ENCODE data around the gene TLR9. TPM values are rescaled to one million over a fixed set of nuclear protein-coding genes. Genes with fewer than 3 reads are reported as not detected.

TLR9 gene
- total RNA-seq, 2 experiments from 2014 or later = 0.59 to 0.90 TPM

DNA sequence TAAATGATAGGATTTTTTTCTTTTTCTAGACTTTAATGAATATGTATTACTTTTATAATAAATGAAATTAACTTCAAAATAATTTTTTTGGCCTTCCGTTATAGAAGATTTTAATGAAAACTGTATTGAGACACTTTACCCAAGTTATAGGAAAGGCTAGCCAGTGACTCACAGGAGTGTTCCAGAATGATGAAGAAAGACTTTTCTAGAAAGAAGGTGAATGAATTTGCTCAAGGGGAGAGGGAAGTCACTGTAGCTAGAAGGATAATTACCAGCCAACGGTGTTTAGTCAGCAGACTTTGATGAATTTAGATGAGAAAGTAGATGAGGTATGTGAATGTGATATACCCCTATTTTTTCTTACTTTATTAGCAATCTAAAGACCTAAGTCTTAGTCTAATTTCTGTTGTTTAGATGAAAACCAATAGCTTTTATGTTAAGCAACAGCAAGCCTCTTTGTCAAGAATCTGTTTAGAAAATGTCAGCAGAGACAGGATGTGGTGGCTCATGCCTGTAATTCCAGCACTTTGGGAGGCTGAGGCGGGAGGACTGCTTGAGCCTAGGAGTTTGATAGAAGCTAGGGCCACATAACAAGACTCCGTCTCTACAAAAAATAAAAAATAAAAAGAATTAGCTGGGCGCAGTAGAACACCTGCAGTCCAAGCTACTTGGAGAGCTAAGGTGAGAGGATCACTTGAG lies 24.3 kb downstream of the TLR9 start:
- Mint-ChIP-seq H3K36me3 (peaks cover 61% of the 10 kb centered on the region), H3K4me3 (no peak overlapping the region), H3K9me3 (no peaks in the 10 kb centered on the region), H3K27me3 (no peaks in the 10 kb centered on the region), H3K4me1 (ENCODE audit: low read depth) (peaks cover 65% of the 10 kb centered on the region), H3K27ac (peak overlapping the region; percentile 74)
- ChIA-PET CTCF (interaction anchor here (1.0 to 11.0 kb wide), 4 partner anchors 20 to 162 kb away, joined by 3 to 76 read pairs (median 4); no protein-coding TSS in a partner anchor), POLR2A (interaction anchor here (0.6 kb wide), 1 partner anchor 222 kb away, joined by 3 read pairs; no protein-coding TSS in a partner anchor)
- no peak for DNase-seq
- intact Hi-C loops (cut with micrococcal nuclease) = no loop called here

DNA sequence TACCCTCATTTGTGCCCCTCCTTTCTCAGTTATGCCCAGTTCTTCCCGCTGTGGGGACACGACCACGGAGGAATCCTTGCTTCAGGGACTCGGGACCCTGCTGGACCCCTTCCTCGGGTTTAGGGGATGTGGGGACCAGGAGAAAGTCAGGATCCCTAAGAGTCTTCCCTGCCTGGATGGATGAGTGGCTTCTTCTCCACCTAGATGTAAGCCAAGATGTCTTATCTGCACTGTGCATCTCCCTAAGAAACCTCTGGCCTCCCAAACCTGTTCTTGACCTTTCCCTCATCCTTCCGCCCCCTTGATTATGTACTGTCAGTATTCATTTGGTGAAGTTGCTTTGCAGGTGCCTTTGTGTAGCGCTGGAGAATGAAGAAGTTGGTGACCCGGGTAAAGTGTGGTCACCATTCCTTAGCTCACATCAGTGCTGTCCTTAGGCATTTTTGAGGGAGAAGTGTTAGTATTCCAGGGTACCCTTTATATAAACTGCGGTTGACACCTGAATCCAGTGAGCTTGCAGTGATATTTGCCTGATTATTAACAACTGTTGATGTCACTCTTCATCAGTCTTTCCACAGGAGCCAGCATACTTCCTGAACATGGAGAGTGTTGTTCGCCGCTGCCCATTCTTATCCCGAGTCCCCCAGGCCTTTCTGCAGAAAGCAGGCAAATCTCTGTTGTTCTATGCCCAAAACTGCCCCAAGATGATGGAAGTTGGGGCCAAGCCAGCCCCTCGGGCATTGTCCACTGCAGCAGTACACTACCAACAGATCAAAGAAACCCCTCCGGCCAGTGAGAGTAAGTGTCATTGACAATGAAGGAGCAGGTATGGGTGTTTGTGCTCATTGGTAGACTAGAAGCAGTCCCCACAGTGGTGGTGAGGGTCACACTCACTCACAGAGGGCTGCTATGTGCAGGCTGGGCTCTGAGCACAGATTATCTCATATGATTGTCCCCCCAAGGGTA lies 26.5 kb downstream of the TLR9 start:
- peak overlapping the region; percentile 81 for H3K27ac Mint-ChIP-seq
- no peak for DNase-seq
- POLR2A ChIA-PET = no interaction called here
- no peaks in the 10 kb centered on the region for H3K27me3 Mint-ChIP-seq
- H3K36me3 Mint-ChIP-seq = peaks cover 42% of the 10 kb centered on the region
- H3K4me3 Mint-ChIP-seq = peak overlapping the region; percentile 98
- CTCF ChIA-PET = interaction anchor here (0.7 to 1.1 kb wide), 2 partner anchors 19 to 75 kb away, joined by 3 read pairs; no protein-coding TSS in a partner anchor
- peaks cover 51% of the 10 kb centered on the region for H3K4me1 Mint-ChIP-seq (ENCODE audit: low read depth)
- intact Hi-C loops (cut with micrococcal nuclease) = loop anchor here (1.0 kb wide), 2 partner anchors 21 to 45 kb away; partner anchors contain the start of gene POC1A
- no peaks in the 10 kb centered on the region for H3K9me3 Mint-ChIP-seq

DNA sequence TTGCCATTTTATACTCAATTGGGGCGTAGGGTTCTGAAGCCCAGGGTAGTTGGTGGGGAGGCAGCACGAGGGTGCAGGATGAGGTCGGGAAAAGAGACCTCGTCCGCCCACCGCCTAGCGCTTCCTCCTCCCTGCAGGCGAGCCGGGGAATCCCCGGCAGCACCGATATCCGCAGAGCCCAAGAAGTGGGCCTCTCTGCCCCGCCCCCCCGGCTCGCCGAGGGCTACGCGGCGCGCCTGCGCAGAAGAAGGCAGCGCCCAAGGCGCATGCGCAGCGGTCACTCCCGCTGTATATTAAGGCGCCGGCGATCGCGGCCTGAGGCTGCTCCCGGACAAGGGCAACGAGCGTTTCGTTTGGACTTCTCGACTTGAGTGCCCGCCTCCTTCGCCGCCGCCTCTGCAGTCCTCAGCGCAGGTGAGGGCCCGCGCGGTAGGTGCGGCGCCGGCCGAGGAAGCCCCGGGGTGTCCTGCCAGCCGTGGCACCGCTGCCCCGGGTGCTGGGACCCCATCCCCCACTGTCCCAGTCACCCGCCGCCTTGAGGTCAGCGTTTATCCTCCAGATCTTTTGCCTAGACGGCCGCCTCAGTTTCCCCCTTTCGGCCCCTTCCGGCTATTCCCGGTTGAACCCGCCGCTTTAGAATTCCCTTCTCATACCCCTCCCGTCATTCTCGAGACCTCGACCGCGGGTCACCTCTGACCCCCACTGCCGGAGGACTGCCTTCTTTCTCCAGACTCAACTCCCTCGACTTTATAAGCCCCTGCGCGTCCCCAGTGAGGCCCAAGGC lies 27.4 kb downstream of the TLR9 start, which contains the start of gene ALAS1:
TSS of gene ALAS1 (plus strand) at position 319 of the 784 bp plus-strand sequence. CDS start 1,082 bp downstream, outside the sequence.
- Mint-ChIP-seq H3K36me3 (peaks cover 35% of the 10 kb centered on the region), H3K4me3 (peak within 1 kb of the TSS; percentile 98), H3K27me3 (no peaks in the 10 kb centered on the region), H3K4me1 (ENCODE audit: low read depth) (peaks cover 46% of the 10 kb centered on the region), H3K27ac (peak within 1 kb of the TSS; percentile 81), H3K9me3 (no peaks in the 10 kb centered on the region)
- intact Hi-C loops (cut with micrococcal nuclease) = loop anchor here (1.0 kb wide), 2 partner anchors 22 to 44 kb away; partner anchors contain the start of gene POC1A
- ChIA-PET POLR2A (interaction anchor here (1.1 kb wide), 1 partner anchor 13 kb away, joined by 3 read pairs; no protein-coding TSS in a partner anchor), CTCF (interaction anchor here (1.5 kb wide), 1 partner anchor 19 kb away, joined by 3 read pairs; no protein-coding TSS in a partner anchor)
- DNase-seq = peak; percentile 97

DNA sequence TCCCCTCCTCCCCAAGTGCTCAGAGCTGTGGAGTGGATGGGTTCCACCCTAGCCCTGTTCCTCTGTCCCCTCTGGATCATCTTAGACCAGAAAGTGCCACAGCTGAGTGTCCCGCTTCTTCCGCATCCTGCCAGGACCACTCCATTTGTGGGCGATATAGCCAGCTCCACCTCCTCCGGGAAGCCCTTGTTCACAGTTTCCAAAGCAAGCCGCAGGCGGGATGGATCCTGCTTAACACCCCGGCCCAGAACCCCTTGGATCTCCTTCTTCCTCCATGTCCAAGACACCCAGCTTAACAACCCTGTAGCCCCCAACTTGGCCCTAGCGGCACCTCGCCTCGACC lies 28.0 kb downstream of the TLR9 start:
- peak overlapping the region; percentile 98 for H3K4me3 Mint-ChIP-seq
- H3K36me3 Mint-ChIP-seq = peaks cover 29% of the 10 kb centered on the region
- H3K4me1 Mint-ChIP-seq (ENCODE audit: low read depth) = peaks cover 44% of the 10 kb centered on the region
- H3K27ac Mint-ChIP-seq = peak overlapping the region; percentile 81
- no peaks in the 10 kb centered on the region for H3K9me3 Mint-ChIP-seq
- intact Hi-C loops (cut with micrococcal nuclease) = no loop called here
- ChIA-PET CTCF (interaction anchor here (0.7 to 1.5 kb wide), 3 partner anchors 20 to 43 kb away, joined by 3 read pairs; partner anchors contain the start of gene POC1A), POLR2A (interaction anchor here (1.1 kb wide), 1 partner anchor 14 kb away, joined by 3 read pairs; no protein-coding TSS in a partner anchor)
- H3K27me3 Mint-ChIP-seq = no peaks in the 10 kb centered on the region
- no peak for DNase-seq

DNA sequence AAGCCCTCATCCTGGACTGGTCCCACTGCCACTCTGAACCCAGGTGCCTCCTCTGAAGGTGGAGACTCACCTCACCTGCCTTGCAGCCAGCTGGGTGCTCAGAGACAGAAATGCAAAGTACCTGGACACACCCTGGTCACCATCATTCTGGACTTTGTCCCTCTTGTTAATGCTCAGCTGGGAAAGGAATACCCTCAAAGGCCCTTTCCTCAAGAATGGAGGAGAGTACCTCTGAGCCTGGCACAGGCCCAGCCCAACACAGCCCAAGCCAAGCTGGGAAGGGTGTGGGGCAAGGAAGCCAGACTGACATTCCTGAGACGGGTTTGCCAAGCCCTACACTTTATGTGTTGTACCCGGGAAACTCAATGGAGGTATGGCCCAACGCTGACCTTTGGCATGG lies 28.5 kb downstream of the TLR9 start:
- ChIA-PET CTCF (interaction anchor here (0.7 to 1.5 kb wide), 5 partner anchors 20 to 196 kb away, joined by 3 to 4 read pairs (median 3); partner anchors contain the start of gene POC1A), POLR2A (interaction anchor here (1.1 kb wide), 1 partner anchor 14 kb away, joined by 3 read pairs; no protein-coding TSS in a partner anchor)
- H3K27ac Mint-ChIP-seq = peak overlapping the region; percentile 81
- peaks cover 25% of the 10 kb centered on the region for H3K36me3 Mint-ChIP-seq
- H3K4me3 Mint-ChIP-seq = no peak overlapping the region
- H3K9me3 Mint-ChIP-seq = no peaks in the 10 kb centered on the region
- intact Hi-C loops (cut with micrococcal nuclease) = no loop called here
- peaks cover 40% of the 10 kb centered on the region for H3K4me1 Mint-ChIP-seq (ENCODE audit: low read depth)
- no peaks in the 10 kb centered on the region for H3K27me3 Mint-ChIP-seq
- no peak for DNase-seq

DNA sequence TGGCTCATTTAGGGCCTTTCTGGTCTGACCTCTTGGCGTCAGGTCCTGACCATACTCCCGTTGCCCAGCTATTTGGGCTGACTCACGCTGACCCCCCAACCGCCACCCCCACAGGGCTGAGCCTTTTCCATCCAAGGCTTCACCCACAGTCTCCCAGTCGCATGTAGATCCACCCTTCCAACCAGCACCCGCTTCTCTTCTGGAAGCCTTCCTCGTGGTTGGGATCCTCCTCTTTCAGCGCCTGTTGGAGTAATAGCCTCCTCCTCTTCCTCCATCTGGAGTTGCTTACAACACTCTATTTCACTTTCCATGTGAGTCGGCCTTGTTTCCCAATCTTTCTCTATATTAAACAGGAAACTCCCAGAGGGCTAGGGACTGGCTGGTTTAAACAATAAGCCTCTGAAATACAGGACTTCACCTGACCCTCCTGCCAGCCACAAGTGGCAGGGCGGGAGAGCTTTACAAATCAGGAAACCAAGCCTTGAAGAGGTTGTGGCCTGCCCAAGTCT lies 29.6 kb downstream of the TLR9 start:
- no peak for DNase-seq
- CTCF ChIA-PET = interaction anchor here (0.7 to 1.0 kb wide), 2 partner anchors 36 to 143 kb away, joined by 4 read pairs; no protein-coding TSS in a partner anchor
- POLR2A ChIA-PET = no interaction called here
- Mint-ChIP-seq H3K9me3 (no peaks in the 10 kb centered on the region), H3K27ac (no peak overlapping the region), H3K4me3 (no peak overlapping the region), H3K36me3 (peaks cover 15% of the 10 kb centered on the region), H3K4me1 (ENCODE audit: low read depth) (peaks cover 29% of the 10 kb centered on the region), H3K27me3 (no peaks in the 10 kb centered on the region)
- intact Hi-C loops (cut with micrococcal nuclease) = no loop called here

DNA sequence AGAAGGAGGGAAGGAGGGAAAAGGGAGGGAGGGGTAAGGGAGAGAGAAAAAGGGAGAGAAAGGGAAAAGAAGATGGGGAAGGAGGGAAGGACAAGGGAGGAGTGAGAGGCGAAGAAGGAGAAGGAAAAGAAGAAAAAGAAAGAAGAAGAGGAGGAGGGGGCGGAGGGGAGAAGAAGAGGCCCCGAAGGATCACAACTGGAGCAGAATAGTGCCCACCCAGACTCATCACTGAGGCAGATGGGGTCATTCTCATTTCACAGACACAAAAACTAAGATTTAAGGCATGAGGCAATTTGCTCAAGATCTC lies 30.2 kb downstream of the TLR9 start:
- Mint-ChIP-seq H3K36me3 (peaks cover 12% of the 10 kb centered on the region), H3K4me1 (ENCODE audit: low read depth) (peaks cover 26% of the 10 kb centered on the region), H3K27me3 (no peaks in the 10 kb centered on the region), H3K4me3 (no peak overlapping the region), H3K27ac (no peak overlapping the region), H3K9me3 (no peaks in the 10 kb centered on the region)
- no peak for DNase-seq
- CTCF ChIA-PET = interaction anchor here (1.0 kb wide), 1 partner anchor 144 kb away, joined by 4 read pairs; no protein-coding TSS in a partner anchor
- intact Hi-C loops (cut with micrococcal nuclease) = no loop called here
- POLR2A ChIA-PET = no interaction called here

DNA sequence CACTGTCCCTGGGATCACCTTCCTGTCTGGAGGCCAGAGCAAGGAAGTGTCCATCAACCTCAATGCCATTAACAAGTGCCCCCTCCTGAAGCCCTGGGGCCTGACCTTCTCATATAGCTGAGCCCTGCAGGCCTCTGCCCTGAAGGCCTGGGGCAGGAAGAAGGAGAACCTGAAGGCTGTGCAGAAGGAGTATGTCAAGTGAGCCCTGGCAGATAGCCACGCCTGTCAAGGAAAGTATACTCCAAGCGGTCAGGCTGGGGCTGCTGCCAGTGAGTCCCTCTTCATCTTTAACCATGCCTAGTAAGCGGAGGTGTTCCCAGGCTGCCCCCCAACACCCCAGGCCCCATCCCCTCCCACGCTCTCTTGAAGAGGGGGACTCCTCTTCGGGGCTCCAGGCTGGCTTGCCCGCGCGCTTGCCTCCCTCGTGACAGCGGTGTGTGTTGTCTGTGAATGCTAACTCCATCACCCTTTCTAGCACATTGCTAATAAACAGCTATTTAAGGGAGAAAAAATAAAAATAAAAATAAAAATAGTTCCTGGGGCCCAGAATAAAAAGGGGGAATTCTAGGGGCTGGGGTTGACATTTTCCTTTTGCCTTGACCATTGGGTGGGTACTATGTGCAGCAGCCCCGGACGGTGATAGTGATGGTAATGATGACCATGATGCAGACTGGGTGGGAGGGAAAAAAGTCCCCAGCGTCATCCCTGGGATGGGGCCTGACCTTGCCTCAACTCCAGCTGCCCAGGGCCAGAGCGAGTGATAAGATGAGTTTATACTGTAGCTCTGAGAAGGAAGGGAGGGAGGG lies 30.8 kb downstream of the TLR9 start:
- DNase-seq = no peak
- ChIA-PET CTCF (no interaction called here), POLR2A (no interaction called here)
- Mint-ChIP-seq H3K9me3 (no peaks in the 10 kb centered on the region), H3K4me1 (ENCODE audit: low read depth) (peaks cover 23% of the 10 kb centered on the region), H3K36me3 (peaks cover 9% of the 10 kb centered on the region), H3K4me3 (no peak overlapping the region), H3K27me3 (no peaks in the 10 kb centered on the region), H3K27ac (no peak overlapping the region)
- intact Hi-C loops (cut with micrococcal nuclease) = no loop called here

DNA sequence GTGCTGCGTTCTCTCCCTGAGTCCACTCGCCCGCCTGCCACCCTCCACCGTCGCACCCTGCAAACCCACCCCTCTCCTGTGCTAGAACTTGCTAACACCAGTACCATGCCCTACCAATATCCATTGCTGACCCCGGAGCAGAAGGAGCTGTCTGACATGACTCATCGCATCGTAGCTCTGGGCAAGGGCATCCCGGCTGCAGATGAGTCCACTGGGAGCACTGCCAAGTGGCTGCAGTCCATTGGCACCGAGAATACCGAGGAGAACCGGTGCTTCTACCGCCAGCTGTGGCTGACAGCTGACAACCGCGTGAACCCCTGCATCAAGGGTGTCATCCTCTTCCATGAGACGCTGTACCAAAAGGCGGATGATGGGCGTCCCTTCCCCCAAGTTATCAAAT lies 32.4 kb downstream of the TLR9 start:
- Mint-ChIP-seq H3K4me3 (no peak overlapping the region), H3K27ac (no peak overlapping the region), H3K4me1 (ENCODE audit: low read depth) (peaks cover 14% of the 10 kb centered on the region), H3K36me3 (no peaks in the 10 kb centered on the region), H3K9me3 (no peaks in the 10 kb centered on the region), H3K27me3 (no peaks in the 10 kb centered on the region)
- intact Hi-C loops (cut with micrococcal nuclease) = no loop called here
- ChIA-PET CTCF (interaction anchor here (1.3 kb wide), 1 partner anchor 70 kb away, joined by 4 read pairs; no protein-coding TSS in a partner anchor), POLR2A (interaction anchor here (0.6 kb wide), 1 partner anchor 10 kb away, joined by 3 read pairs; no protein-coding TSS in a partner anchor)
- DNase-seq = no peak

DNA sequence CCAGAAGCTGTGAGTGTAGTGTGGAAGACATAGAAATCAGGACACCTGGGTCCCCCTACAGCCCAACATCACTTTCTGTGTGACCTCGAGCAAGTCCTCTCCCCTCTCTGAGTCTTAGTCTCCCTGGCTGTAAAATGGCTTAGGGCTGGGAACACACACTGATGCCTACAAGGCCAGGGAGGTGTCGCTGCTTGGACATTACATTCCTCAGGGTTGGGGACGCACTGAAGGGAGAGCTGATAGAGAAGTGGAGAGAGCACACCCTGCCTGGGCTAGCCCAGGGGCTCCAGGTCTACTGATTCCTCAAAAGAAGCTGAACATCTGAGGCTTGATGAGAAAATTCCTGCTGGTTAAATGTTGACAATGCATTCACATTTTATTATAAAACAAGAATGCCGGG lies 33.8 kb downstream of the TLR9 start:
- no peaks in the 10 kb centered on the region for H3K27me3 Mint-ChIP-seq
- no peaks in the 10 kb centered on the region for H3K36me3 Mint-ChIP-seq
- POLR2A ChIA-PET = no interaction called here
- peaks cover 6% of the 10 kb centered on the region for H3K4me1 Mint-ChIP-seq (ENCODE audit: low read depth)
- no peak overlapping the region for H3K4me3 Mint-ChIP-seq
- no peak for DNase-seq
- intact Hi-C loops (cut with micrococcal nuclease) = no loop called here
- no peak overlapping the region for H3K27ac Mint-ChIP-seq
- H3K9me3 Mint-ChIP-seq = no peaks in the 10 kb centered on the region
- CTCF ChIA-PET = no interaction called here
